Progenitor cell of endocrine pancreas (in vitro differentiated cells): ENCODE measurements around the gene ADAMTS7. TPM values are rescaled to one million over a fixed set of nuclear protein-coding genes. Genes with fewer than 3 reads are reported as not detected.
"Not testable (repeated sequence)": the region's sequence is repeated elsewhere in the genome, so short reads cannot be mapped to it uniquely, and the experiment has no call there.

ENCODE experiments used
- DNase-seq: peaks from one replicate; pipeline ENCODE4 v3.0.0; 2021; ENCODE audit warnings: low spot score; ENCODE audit not compliant: unreplicated experiment
- H3K27ac Mint-ChIP-seq: 2 replicates; pipeline ENCODE4 v1.8.0; 2021; ENCODE audit warnings: mild to moderate bottlenecking, moderate library complexity, mixed read lengths
- H3K27me3 Mint-ChIP-seq: 2 replicates; pipeline ENCODE4 v1.8.0; 2021; ENCODE audit warnings: mixed read lengths
- H3K36me3 Mint-ChIP-seq: 2 replicates; pipeline ENCODE4 v1.8.0; 2022; ENCODE audit warnings: mixed read lengths; ENCODE audit not compliant: insufficient read depth
- H3K4me1 Mint-ChIP-seq: 2 replicates; pipeline ENCODE4 v1.8.0; 2021; ENCODE audit warnings: low read depth, mixed read lengths
- H3K4me3 Mint-ChIP-seq: 2 replicates; pipeline ENCODE4 v1.8.0; 2021; ENCODE audit warnings: low read depth, mild to moderate bottlenecking, moderate library complexity, mixed read lengths
- H3K9me3 Mint-ChIP-seq: 2 replicates; pipeline ENCODE4 v1.8.0; 2021; ENCODE audit warnings: low read depth, mixed read lengths
- CTCF ChIP-seq: fragments of 200-600 bp; sonication (generic); IDR thresholded peaks from one replicate; pipeline ENCODE4 v1.5.0; 2021; ENCODE audit warnings: antibody characterized with exemption, mild to moderate bottlenecking; ENCODE audit not compliant: unreplicated experiment
- total RNA-seq: library from RNA; stranded (reverse); gene quantifications from 2 replicates; pipeline ENCODE4 v1.2.1, GENCODE V29; 2021

Gene ADAMTS7
- total RNA-seq, 1 donor from 2014 or later, result 127 TPM

- no peak for DNase-seq
- H3K9me3 Mint-ChIP-seq, result no peaks in the 10 kb centered on the region
- TF ChIP-seq CTCF, result no peak
- peaks cover 9% of the 10 kb centered on the region for H3K4me1 Mint-ChIP-seq
- H3K27me3 Mint-ChIP-seq, result peaks cover 11% of the 10 kb centered on the region
- H3K36me3 Mint-ChIP-seq, result no peaks in the 10 kb centered on the region
- no peak overlapping the region for H3K27ac Mint-ChIP-seq
- no peak overlapping the region for H3K4me3 Mint-ChIP-seq
Measured at GRCh38 chr15:78757636-78757905, 53.7 kb downstream of the ADAMTS7 start.

GRCh38 chr15:78756781-78757635 lies 54.3 kb downstream of the ADAMTS7 start:
- H3K4me1 Mint-ChIP-seq, H3K27ac Mint-ChIP-seq, H3K36me3 Mint-ChIP-seq, DNase-seq, H3K9me3 Mint-ChIP-seq, H3K4me3 Mint-ChIP-seq: not testable (repeated sequence)
- H3K27me3 Mint-ChIP-seq, result peaks cover 11% of the 10 kb centered on the region

- not testable (repeated sequence) for H3K4me1 Mint-ChIP-seq, H3K9me3 Mint-ChIP-seq, H3K27ac Mint-ChIP-seq, H3K36me3 Mint-ChIP-seq, H3K4me3 Mint-ChIP-seq, DNase-seq
- peaks cover 11% of the 10 kb centered on the region for H3K27me3 Mint-ChIP-seq
- TF ChIP-seq CTCF, result peak; percentile 47
Measured at GRCh38 chr15:78755900-78756591, 55.2 kb downstream of the ADAMTS7 start.

- not testable (repeated sequence) for H3K27ac Mint-ChIP-seq
Measured at GRCh38 chr15:78754637-78755280, 56.5 kb downstream of the ADAMTS7 start.

GRCh38 chr15:78753751-78754535 lies 57.3 kb downstream of the ADAMTS7 start:
- H3K4me3 Mint-ChIP-seq, H3K27ac Mint-ChIP-seq, H3K36me3 Mint-ChIP-seq, H3K9me3 Mint-ChIP-seq, H3K4me1 Mint-ChIP-seq, DNase-seq: not testable (repeated sequence)
- H3K27me3 Mint-ChIP-seq, result peaks cover 16% of the 10 kb centered on the region

More at GRCh38 chr15:78754637-78755280, 56.5 kb downstream of the ADAMTS7 start:
- H3K4me1 Mint-ChIP-seq, H3K9me3 Mint-ChIP-seq, H3K4me3 Mint-ChIP-seq, DNase-seq, H3K36me3 Mint-ChIP-seq: not testable (repeated sequence)
- peaks cover 16% of the 10 kb centered on the region for H3K27me3 Mint-ChIP-seq

GRCh38 chr15:78753359-78753659 lies 58.0 kb downstream of the ADAMTS7 start:
- not testable (repeated sequence) for DNase-seq, H3K4me3 Mint-ChIP-seq, H3K4me1 Mint-ChIP-seq, H3K36me3 Mint-ChIP-seq, H3K9me3 Mint-ChIP-seq, H3K27ac Mint-ChIP-seq
- peaks cover 16% of the 10 kb centered on the region for H3K27me3 Mint-ChIP-seq
